ENCODE results near the gene BAZ1B.
"Not testable (repeated sequence)": the region's sequence is repeated elsewhere in the genome, so short reads cannot be mapped to it uniquely, and the experiment has no call there.

BAZ1B gene

DNA sequence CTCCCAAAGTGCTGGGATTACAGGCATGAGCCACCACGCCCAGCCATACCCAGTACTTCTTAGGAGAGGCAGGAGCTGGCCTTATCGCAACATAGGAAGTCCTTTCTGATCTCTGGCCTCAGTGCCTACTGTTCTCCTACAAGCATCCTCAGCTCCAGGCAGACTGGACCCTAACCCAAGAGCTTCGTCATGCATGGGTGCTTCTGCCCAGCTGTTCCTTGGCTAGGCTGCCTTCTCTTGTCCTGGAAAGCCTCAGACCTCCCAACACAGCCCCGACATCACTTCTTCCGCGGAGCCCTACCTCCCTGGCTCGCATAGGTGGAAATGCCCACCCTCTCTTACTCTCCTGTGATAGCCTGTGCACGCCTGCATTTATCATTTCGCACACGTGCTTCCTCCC lies 19.6 kb upstream of the BAZ1B start:
- no peak for DNase-seq

DNA sequence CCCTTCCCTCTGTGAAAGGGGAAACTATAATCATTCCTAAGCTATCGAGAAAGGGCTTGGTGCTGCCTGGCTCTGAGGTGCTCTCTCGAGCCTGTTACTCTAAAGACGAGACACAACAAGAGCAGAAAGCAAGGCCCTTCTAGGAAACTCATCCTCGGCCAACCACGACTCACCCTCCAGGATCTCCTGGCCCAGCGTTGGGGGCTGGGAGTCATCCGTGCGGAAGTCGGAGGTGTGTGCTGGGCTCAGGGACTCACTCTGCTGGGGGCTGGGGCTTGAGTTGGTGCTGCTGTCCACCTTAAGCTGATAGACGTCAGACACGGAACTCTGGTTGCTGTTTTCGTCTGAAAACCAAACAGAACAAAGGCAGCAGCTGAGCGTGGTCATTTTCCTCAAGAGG lies 17.6 kb upstream of the BAZ1B start:
- DNase-seq, result no peak

DNA sequence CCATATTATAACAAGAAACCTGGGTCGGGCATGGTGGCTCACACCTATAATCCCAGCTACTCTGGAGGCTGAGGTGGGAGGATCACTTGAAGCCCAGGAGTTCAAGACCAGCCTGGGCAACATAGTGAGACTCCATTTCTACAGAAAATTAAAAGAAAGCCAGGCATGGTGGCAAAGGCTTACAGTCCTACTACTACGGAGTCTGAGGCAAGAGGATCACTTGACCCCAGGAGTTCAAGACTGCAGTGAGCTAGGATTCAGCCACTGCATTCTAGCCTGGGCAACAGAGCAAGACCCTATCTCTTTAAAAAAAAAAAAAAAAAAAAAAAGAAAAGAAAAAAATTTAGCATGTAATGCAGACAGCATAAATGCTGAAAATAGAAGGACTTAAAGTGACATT lies 16.4 kb upstream of the BAZ1B start:
- DNase-seq, result not testable (repeated sequence)

DNA sequence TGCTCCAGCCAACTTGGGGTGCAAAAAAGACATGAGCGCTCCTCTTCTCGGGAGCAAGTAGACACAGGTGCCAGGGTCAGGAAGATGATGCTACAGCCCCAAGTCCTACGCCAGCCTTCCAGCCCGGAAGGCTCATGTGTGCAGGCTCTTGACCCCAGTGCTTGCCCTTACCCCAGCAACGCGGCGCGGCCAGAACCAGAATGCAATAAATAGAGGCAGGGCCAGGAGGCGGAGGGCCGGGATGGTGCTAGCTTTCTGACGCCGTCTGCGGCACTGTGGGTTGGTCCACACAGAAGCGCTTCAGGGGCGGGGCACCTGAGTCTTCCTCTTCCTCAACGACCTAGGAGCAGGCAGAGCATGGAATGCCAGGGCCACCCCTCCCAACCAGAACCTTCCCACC lies 15.0 kb upstream of the BAZ1B start:
- no peak for DNase-seq

DNA sequence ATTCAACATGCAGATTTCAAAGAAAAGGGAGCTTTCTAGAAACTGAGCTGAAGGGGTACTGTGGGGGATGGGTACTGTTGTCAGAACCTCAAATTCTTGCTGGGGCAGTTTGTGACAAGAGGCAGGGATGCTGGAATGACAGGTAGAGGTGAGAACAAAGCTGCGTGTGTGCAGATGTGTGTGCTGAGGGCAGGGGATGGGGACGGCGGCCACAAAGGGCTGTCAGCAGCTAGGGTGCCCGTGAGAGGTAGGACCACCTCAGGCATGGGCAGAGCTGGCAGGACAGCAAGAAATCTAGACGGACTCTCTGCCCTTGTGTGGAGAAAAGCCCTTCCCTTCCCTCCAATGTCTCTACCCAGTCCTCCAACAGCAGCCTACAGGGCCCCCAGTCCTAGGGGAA lies 14.4 kb upstream of the BAZ1B start:
- DNase-seq, result no peak

DNA sequence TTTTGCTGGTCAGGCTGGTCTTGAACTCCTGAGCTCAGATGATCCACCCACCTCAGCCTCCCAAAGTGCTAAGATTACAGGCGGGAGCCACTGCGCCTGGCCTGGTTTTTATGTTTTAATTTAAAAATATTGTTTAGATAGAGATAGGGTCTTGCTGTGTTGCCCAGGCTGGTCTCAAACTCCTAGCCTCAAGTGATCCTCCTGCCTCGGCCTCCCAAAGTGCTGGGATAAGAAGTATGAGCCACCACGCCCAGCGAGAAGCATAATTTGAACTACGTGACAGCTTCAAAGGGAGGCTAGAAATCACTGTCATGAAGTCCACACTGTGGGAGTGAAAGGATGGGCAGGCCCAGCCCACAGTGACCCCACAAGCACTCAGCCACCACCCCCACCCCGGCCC lies 13.8 kb upstream of the BAZ1B start:
- not testable (repeated sequence) for DNase-seq

DNA sequence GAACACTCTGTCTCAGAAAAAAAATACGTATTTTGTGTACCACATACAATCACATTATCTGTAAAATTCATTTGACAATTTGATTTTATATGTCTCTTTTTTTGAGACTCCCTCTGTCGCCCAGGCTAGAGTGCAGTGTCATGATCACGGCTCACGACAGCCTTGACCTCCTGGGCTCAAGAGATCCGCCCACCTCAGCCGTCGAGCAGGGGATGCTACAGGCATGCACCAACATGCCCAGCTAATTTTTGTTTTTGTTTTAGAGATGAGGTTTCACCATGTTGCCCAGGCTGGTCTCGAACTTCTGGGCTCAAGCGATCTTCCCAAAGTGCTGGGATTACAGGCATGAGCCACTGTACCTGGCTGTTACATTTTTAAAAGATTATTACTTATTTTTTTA lies 11.6 kb upstream of the BAZ1B start:
- DNase-seq, result no peak

DNA sequence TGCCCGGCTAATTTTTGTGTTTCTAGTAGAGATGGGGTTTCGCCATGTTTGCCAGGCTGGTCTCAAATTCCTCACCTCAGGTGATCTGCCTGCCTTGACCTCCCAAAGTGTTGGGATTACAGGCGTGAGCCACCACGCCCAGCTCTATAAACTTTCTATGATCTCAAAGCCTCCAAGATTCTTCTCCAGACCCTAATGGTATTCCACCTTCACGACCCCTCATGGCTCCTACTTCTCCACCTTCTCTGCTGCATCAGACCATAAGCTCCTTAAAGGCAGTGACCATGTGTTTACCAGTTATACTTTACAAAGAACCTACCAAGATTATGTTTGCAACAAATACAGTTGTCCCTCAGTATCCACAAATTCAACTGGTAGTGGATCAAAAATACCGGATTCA lies 10.1 kb upstream of the BAZ1B start:
- no peak for DNase-seq

DNA sequence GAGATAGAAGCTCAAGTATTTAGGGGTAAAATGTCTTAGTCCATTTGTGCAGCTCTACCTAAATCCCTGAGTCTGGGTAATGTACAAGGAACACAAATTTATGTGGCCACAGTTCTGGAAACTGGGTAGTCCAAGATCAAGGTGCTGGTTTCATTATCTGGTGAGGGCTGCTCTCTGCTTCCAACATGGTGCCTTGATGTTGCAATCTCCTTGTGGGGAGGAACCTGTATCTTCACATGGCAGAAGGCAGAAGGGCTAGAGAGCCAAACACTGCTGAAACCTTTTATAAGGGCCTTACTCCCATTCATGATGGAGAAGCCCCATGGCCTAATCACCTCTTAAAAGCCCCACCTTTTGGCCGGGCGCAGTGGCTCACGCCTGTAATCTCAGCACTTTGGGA lies 8.7 kb upstream of the BAZ1B start:
- no peak for DNase-seq

DNA sequence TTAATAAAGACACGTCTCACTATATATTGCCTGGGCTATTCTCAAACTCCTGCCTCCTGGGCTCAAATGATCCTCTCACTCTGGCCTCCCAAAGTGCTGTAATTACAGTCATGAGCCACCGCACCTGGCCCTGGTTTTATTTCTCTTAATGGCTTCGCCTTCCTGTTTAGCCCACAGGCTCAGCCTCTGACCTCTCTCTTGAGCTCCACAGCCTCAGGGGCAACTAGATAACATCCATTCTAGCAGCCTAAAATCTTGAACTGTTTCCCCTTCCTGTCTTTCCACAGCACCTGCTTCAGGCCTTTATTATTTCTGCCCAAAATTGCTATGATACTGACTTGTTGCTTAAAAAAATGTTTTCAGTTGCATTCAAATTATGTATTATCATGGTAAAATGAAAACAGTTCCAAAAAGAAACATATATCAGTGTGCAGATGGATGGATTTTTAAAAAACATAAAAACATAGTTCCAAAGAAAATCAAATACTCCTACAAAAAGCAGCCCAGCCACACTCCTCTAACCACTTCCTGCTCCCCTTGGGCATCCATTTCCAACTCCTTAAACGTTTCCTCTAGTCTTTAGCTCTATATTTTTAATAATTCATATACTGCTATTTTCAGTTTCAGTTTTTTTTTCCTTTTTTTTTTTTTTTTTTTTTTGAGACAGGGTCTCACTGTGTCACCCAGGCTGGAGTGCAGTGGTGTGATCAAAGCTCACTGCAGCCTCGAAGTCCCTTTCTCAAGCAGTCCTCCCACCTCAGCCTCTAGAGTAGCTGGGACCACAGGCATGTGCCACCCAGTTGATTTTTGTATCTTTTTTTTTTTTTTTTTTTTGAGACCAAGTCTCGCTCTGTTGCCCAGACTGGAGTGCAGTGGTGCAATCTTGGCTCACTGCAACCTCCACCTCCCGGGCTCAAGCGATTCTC lies 5.1 kb upstream of the BAZ1B start:
- no peak for DNase-seq

DNA sequence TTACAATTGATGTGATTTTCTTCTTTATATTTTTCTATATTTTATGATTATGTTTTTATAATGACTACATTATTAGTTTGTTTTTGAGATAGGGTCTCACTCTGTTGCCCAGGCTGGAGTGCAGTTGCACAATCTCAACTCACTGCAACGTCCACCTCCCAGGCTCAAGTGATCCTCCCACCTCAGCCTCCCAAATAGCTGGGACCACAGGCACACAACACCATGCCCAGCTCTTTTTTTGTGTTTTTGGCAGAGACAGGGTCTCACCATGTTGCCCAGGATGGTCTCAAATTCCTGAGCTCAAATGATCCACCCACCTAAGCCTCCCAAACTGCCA lies 4.0 kb upstream of the BAZ1B start:
- DNase-seq, result not testable (repeated sequence)

DNA sequence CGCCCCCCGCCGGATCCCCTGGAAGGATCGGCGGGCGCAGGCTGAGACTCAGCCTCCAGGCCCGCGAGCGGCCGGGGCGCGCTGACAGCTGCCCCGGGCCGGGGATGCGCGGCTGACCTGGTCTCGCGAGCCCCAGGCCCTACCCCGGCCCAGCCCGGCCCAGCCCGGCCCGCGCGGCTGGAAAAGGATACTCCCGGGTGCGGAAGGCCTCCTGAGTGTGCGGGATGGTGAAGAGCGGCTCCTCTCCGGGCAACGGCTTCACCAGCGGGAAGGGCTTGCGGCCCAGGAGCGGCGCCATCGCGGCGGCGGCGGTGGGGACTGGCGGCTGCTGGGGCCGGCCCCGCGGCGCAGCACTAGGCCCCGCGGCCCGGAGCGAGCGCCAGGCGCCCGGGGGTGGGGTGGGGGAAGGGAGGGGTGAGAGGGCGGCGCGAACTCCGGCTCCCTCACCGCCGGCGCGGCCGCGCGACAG lies 423 bp downstream of the BAZ1B start:
- DNase-seq, result no peak

DNA sequence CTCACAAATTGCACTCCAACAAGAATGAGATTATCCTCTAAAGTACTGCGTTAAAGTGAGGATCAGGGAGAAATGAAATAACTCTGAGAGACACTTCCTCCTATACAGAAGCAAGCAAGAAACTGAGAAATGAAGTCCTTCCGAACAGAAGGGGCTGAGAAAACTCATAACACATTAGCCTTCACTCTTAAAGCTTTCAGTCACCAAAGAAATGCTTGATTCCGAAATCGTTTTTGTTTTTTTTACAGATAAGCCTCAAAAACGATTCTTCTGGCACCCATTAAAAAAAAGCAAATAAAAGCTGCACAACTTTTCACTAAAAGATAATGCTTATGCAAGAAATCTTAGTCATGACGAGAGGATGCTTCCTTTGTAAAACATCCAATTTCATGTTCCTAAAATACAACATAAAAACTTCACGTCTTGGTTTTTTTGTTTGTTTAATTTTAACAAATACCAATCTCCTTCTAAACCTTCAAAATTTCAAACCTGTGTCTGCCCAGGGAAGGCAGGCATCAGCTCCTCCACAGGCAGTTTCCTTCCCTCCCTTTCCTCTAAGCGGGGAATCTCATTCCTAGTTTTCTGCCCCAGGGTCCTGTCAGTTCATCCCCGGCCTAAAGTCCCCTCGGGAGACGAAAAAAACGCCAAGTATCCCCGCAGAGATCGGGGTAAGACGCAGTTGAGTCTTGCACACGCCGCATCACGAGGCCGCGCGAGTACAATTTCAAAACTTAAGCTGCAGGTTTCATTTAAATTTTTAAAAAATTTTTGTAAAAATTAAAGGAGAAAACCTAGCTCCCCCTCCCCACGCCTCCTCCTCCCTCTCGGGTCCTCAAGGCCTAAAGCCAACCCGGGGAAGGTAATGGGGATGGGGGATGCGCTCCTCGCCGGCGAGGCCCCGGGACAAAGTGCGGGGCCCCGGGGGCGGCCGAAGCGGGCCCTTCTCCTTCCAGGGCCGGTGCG lies 1.1 kb downstream of the BAZ1B start:
- no peak for DNase-seq

DNA sequence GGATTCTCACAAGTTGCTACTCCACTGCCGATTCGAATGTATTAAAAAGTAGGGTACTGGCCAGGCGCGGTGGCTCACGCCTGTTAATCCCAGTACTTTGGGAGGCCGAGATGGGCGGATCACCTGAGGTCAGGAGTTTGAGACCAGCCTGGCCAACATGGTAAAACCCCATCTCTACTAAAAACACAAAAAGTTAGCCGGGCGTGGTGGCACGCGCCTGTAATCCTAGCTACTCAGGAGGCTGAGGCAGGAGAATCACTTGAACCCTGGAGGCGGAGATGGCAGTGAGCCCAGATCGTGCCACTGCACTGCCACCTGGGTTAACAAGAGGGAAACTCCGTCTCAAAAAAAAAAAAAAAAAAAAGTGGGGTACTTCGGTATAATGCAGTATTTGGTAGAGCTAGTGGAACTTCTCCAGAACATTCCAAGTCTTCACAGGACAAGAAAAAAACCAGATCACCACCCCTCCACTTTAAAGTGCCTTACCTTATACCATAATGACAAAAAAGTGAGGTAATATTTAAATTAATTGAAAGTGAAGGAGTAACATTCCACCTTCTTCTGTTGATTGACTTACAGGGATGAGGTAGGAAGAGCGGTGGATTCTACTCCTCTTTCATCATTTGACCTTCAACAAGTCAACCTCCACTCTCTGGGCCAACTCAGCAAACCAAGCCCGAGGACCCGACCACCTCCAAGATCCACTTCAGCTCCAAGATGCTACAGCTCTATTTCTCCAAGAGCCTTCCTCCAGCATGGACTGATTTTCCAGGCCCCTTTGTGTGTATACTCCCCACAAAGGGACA lies 2.0 kb downstream of the BAZ1B start:
- peak; percentile 24 for DNase-seq

DNA sequence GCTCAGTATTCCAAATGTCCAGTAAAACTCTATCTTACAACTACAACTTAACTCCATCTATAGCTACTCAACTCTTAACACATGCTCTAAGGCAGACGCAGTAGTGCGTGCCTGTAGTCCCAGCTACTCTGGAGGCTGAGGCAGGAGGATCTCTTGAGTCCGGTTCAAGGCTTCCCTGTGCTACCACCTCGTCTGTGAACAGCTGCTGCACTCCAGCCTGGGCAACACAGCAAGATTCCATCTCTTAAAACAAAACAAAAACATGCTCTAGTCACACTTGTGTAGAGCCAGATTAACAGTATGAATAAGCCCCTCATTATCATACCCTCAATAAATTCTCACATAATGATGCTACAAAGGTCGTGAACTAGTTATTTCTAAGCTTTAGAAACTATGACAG lies 3.6 kb downstream of the BAZ1B start:
- DNase-seq, result no peak

DNA sequence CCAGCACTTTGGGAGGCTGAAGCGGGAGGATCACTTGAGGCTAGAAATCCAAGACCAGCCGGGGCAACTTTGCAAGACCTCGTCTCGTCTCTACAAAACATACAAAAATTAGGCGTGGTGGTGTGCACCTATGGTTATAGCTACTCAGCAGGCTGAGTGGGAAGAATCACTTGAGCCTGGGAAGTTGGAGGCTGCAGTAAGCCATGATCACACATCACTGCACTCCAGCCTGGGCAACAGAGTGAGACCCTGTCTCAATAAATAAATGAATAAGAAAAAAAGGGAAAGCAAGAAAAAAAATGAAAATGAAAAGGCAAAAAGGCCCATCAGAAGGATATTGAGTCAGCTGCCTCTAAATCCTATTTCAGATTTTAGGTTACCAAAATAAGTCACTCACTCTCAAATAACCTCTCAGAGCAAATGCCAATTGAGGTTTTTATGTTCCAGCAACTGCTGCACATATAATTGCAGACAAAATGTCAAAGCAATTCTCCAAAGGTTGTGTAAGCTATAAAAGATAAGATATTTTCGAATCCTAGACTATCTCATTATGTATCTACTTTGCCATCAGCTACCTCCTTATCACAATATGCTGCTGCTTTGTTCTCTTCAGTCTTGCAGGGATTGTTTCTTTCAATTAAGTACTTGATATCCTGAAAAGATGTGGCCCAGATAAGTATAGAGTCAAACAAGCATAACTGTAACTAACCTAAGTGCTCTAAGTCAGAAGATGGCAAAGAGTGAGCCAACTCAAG lies 4.7 kb downstream of the BAZ1B start:
- DNase-seq, result no peak

DNA sequence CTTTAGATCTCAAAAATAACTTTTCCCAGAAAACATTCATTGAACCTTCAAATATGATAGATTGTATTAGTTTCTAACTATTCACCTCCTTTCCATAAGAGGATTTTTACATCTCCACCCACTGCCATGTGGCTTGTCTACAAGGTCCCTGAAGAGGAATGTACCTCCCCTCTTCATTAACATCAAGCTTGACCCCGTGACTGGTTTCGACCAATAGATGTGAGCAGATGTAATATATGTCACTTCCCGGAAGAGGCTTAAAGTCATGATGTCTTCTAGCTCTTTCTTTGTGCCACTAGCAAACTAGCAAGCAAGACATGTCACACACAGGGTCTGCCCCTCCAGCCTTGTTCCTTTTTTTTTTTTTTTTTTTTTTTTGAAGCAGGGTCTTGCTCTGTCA lies 6.9 kb downstream of the BAZ1B start:
- no peak for DNase-seq

DNA sequence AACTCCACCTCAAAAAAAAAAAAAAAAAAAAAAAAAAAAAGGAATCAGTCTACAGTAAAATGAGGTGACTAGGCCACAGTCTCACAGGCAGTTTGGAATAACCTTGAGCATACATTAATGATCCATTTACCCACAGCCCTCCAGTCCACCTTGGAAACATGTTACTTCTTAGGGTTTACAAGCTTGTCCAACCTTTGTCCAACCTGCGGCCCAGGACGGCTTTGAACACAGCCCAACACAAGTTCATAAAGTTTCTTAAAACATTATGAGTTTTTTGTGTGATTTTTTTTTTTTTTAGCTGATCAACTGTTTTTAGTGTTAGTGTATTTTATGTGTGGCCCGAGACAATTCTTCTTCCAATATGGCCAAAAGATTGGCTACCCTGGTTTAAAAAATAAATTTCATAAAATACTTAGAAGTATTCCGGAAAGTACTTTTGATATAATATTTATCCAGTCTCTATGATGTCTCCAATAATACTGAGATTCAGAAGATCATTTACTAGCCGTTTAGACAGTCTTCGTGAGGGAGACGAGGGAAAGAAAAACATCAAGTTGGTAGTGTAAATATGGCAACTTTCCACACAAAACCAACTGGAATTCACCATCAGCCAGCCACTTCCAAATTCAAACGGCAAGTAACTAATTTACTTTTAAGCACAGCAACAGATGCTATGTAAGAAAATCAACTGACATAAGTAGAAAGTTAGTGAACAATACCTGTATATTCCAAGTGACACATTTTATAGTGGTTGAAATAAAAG lies 9.9 kb downstream of the BAZ1B start:
- no peak for DNase-seq

DNA sequence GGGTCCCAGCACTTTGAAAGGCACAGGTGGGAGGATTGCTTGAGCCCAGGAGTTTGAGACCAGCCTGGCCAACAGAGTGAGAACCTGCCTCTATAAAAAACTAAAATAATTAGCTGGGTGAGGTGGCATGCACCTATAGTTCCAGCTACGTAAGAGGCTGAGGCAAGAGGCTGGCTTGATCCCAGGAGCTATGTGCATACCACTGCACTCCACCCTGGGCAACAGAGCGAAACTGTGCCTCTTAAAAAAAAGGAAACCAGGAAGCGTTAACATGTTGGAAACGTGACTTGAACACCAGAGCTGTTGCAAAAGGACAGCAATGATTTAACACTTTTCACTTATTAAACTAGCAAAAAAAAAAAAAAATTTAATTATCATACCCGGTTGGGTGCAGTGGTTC lies 12.6 kb downstream of the BAZ1B start:
- DNase-seq, result no peak

DNA sequence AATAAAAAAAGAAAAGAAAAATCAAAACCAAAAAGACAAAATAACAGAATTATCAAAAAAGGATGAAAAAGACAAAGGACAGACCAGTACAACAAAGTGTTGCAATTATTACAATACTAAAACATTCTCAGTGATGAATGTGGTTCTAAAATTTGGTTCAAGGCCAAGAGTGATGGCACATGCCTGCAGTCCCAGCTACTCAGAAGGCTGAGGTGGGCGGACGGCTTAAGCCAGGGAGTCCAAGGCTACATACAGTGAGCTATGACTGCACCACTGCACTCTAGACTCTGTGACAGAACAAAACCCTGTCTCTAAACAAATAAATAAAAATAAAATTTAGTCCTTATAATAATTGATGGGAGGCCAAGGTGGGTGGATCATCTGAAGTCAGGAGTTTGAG lies 14.5 kb downstream of the BAZ1B start:
- no peak for DNase-seq

DNA sequence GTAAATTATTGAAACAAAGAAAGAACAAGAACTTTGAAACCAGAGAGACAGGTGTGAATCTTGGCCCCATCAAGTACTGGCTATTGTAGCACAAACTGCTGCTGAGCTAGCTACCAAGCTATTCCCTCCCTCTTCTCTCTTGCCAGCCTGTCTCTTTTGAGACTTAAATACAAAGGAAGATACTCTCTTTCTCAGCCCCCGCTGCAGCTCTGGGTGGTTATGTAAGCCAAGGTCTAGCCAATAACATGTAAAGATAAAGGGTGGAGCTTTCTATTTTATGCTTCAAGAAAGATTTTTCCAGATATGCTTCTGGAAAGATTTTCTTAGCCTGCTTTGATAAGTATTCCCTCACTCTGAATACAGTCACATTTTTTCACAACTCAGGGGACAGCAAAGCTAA lies 17.2 kb downstream of the BAZ1B start:
- DNase-seq, result no peak
